HFF-Myc (cell line): ENCODE results near the gene DGKQ.

Experiments used
- DNase-seq: peaks from one replicate; pipeline ENCODE4 v3.0.0-alpha.2; 2011; ENCODE audit warnings: low read depth; ENCODE audit errors: extremely low read depth
- H3K4me3 ChIP-seq: replicated peaks from 2 replicates; pipeline ENCODE4 v1.5.1; 2011; ENCODE audit warnings: low read depth, mild to moderate bottlenecking, control low read depth, low read length
- TF ChIP-seq, protein P1 (sequence below): IDR thresholded peaks from 2 replicates; pipeline ENCODE4 v1.5.1; 2012; ENCODE audit warnings: mild to moderate bottlenecking, low read depth, low read length, control low read depth; ENCODE audit errors: missing control alignments

DGKQ gene

GRCh38 chr4:910366-911091 lies 62.8 kb downstream of the DGKQ start:
- DNase-seq = no peak
- TF ChIP-seq, protein P1, sequence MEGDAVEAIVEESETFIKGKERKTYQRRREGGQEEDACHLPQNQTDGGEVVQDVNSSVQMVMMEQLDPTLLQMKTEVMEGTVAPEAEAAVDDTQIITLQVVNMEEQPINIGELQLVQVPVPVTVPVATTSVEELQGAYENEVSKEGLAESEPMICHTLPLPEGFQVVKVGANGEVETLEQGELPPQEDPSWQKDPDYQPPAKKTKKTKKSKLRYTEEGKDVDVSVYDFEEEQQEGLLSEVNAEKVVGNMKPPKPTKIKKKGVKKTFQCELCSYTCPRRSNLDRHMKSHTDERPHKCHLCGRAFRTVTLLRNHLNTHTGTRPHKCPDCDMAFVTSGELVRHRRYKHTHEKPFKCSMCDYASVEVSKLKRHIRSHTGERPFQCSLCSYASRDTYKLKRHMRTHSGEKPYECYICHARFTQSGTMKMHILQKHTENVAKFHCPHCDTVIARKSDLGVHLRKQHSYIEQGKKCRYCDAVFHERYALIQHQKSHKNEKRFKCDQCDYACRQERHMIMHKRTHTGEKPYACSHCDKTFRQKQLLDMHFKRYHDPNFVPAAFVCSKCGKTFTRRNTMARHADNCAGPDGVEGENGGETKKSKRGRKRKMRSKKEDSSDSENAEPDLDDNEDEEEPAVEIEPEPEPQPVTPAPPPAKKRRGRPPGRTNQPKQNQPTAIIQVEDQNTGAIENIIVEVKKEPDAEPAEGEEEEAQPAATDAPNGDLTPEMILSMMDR = no peak
- H3K4me3 ChIP-seq = no peak overlapping the region

GRCh38 chr4:909821-910220 lies 63.5 kb downstream of the DGKQ start:
- no peak for DNase-seq
- H3K4me3 ChIP-seq = no peak overlapping the region
- TF ChIP-seq, protein P1 = no peak

DNA sequence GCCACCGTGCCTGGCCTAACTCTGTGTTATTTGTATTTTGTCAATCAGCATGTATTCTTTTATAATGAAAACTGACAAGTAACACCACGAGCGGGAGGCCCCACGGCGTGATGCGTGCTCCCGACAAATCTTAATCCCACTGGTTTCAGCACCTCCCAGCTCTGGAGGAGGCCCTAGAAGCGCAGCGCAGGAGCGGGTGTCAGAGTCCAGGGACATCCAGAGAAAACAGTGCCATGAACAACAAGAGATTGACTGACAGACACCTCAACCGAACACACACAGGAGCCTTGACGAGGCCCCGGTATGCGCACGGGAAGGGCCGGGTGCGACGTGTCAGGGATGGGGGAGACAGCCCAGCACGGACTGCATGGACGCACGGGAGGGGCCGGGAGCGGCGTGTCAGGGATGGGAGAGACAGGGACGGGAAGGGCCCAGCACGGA lies 64.2 kb downstream of the DGKQ start:
- no peak overlapping the region for H3K4me3 ChIP-seq
- no peak for DNase-seq
- TF ChIP-seq, protein P1 = no peak
